Chondrocyte (in vitro differentiated cells): ENCODE measurements around the gene SELENOH. TPM values are rescaled to one million over a fixed set of nuclear protein-coding genes. Genes with fewer than 3 reads are reported as not detected.
A peak's percentile ranks its signal among the peaks of the same experiment; 100 is the strongest.

Source experiments
- DNase-seq: peaks from one replicate; pipeline ENCODE4 v3.0.0; 2021; ENCODE audit warnings: mixed read lengths, low spot score
- H3K27ac Mint-ChIP-seq: one replicate; pipeline ENCODE4 v1.8.0; 2021; ENCODE audit warnings: mild to moderate bottlenecking, moderate library complexity, mixed read lengths; ENCODE audit not compliant: unreplicated experiment
- H3K27me3 Mint-ChIP-seq: 2 replicates; pipeline ENCODE4 v1.8.0; 2021; ENCODE audit warnings: low read depth, mixed read lengths
- H3K36me3 Mint-ChIP-seq: 2 replicates; pipeline ENCODE4 v1.8.0; 2021; ENCODE audit warnings: low read depth, mixed read lengths
- H3K4me1 Mint-ChIP-seq: 2 replicates; pipeline ENCODE4 v1.8.0; 2021; ENCODE audit warnings: low read depth, mild to moderate bottlenecking, mixed read lengths
- H3K4me3 Mint-ChIP-seq: one replicate; pipeline ENCODE4 v1.8.0; 2021; ENCODE audit warnings: mild to moderate bottlenecking, moderate library complexity, mixed read lengths; ENCODE audit not compliant: unreplicated experiment
- H3K9me3 Mint-ChIP-seq: 2 replicates; pipeline ENCODE4 v1.8.0; 2021; ENCODE audit warnings: low read depth, mixed read lengths
- CTCF ChIP-seq: fragments of 200-600 bp; sonication (generic); IDR thresholded peaks from 2 replicates; pipeline ENCODE4 v1.5.0; 2021; ENCODE audit warnings: antibody characterized with exemption, mild to moderate bottlenecking, moderate library complexity
- total RNA-seq: library from RNA; stranded (reverse); gene quantifications from 3 replicates; pipeline ENCODE4 v1.2.1, GENCODE V29; 2021

The SELENOH gene
- total RNA-seq, 1 donor from 2014 or later = 87.3 TPM

GRCh38 chr11:57762235-57762861 is 21.1 kb downstream of the SELENOH start:
- H3K4me3 Mint-ChIP-seq = peak overlapping the region; percentile 100
- no peak for TF ChIP-seq CTCF
- H3K27ac Mint-ChIP-seq = peak overlapping the region; percentile 100
- no peaks in the 10 kb centered on the region for H3K9me3 Mint-ChIP-seq
- no peaks in the 10 kb centered on the region for H3K27me3 Mint-ChIP-seq
- no peaks in the 10 kb centered on the region for H3K36me3 Mint-ChIP-seq
- peaks cover 39% of the 10 kb centered on the region for H3K4me1 Mint-ChIP-seq
- no peak for DNase-seq

GRCh38 chr11:57763568-57763967 is 22.3 kb downstream of the SELENOH start:
- peak; percentile 72 for TF ChIP-seq CTCF
- Mint-ChIP-seq H3K36me3 (no peaks in the 10 kb centered on the region), H3K4me1 (peaks cover 47% of the 10 kb centered on the region), H3K27me3 (no peaks in the 10 kb centered on the region), H3K9me3 (no peaks in the 10 kb centered on the region), H3K27ac (peak overlapping the region; percentile 81), H3K4me3 (peak overlapping the region; percentile 100)
- no peak for DNase-seq

- no peak for TF ChIP-seq CTCF
- H3K27me3 Mint-ChIP-seq = no peaks in the 10 kb centered on the region
- H3K4me3 Mint-ChIP-seq = peak overlapping the region; percentile 100
- peak overlapping the region; percentile 81 for H3K27ac Mint-ChIP-seq
- no peak for DNase-seq
- H3K9me3 Mint-ChIP-seq = no peaks in the 10 kb centered on the region
- H3K36me3 Mint-ChIP-seq = no peaks in the 10 kb centered on the region
- peaks cover 48% of the 10 kb centered on the region for H3K4me1 Mint-ChIP-seq
Observed at GRCh38 chr11:57764021-57764420, 22.7 kb downstream of the SELENOH start.

- Mint-ChIP-seq H3K4me1 (peaks cover 52% of the 10 kb centered on the region), H3K4me3 (peak overlapping the region; percentile 100), H3K9me3 (no peaks in the 10 kb centered on the region), H3K27ac (peak overlapping the region; percentile 81), H3K36me3 (no peaks in the 10 kb centered on the region), H3K27me3 (no peaks in the 10 kb centered on the region)
- TF ChIP-seq CTCF = no peak
- no peak for DNase-seq
Observed at GRCh38 chr11:57764566-57764965, 23.3 kb downstream of the SELENOH start.

GRCh38 chr11:57764972-57765371 is 23.7 kb downstream of the SELENOH start:
- TF ChIP-seq CTCF = no peak
- Mint-ChIP-seq H3K27ac (peak overlapping the region; percentile 81), H3K4me1 (peaks cover 55% of the 10 kb centered on the region), H3K4me3 (peak overlapping the region; percentile 100), H3K36me3 (no peaks in the 10 kb centered on the region), H3K27me3 (no peaks in the 10 kb centered on the region), H3K9me3 (no peaks in the 10 kb centered on the region)
- no peak for DNase-seq
